Activated CD8-positive, alpha-beta memory T cell treated with anti-CD3 and anti-CD28 coated beads for 24 hours (primary cell): ENCODE measurements around the gene RFC2.
A peak's percentile ranks its signal among the peaks of the same experiment; 100 is the strongest.
"Not testable (repeated sequence)": the region's sequence is repeated elsewhere in the genome, so short reads cannot be mapped to it uniquely, and the experiment has no call there.

Source experiments
- DNase-seq: peaks from one replicate; pipeline ENCODE4 v3.0.0-alpha.2; 2020

The RFC2 gene

DNA sequence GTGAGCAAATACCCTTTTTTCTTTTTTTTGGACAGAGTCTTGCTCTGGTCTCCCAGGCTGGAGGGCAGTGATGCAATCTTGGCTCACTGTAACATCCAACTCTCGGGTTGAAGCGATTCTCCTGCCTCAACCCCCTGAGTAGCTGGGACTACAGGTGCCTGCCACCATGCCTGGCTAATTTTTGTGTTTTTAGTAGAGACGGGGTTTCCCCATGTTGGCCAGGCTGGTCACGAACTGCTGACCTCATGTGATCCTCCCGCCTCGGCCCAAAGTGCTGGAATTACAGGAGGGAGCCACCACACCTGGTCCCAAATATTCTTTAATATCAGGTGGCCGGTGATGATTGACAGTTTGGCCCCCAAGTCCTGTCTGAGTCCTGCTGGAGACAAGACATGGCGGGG, 37.8 kb downstream of the RFC2 start:
- no peak for DNase-seq

DNA sequence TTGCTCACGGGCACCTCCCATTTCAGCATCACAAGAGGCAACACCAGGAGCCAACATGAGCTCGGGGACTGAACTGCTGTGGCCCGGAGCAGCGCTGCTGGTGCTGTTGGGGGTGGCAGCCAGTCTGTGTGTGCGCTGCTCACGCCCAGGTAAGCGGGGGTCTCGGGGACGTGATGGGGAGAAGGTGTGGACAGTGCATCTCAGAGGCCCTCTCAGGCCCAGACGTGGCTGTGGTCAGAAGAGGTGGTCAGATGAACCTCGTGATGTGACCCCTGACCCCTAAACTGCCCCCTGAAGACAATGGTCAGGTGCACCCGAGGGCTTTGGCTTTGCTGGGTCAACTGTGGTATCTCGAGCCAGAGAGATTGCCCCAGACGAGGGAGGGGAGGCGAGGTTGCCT, 38.3 kb downstream of the RFC2 start:
- no peak for DNase-seq

DNA sequence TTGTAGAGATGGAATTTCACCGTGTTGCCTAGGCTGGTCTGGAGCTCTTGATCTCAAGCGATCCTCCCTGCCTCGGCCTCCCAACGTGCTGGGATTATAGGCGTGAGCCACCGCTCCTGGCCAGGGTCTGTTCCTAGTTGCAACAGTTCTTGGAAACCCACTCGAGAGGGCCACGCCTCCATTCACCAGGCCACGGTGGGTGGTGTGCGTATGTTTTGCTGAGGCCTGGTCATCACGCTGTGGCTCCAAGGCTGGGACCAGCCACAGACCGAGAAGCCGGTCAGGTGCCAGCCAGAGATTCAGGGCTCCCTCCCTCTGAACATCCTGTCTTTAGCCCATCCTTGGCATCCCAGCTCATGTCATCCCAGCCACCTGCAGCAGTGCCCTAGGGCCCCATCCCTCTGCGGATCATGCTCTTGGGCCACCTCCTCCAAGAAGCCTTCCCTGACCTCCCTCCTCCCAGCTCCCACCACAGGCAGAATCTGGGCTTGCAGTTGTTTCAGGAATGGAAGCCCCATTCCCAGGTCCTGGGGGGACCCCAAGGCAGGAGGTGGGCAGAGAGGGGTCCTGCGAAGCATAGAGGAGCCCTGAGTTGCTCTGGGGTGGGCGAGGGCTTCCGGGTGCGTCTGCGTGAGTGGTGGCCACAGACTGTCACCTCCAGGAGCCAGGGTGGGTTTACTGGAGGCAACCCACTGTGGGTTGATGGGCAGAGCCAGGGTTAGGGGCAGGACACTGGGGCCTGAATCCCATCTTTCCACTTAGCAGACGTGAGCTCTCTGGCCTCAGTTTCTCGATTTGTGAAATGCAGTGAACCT, 39.2 kb downstream of the RFC2 start:
- DNase-seq, result no peak

DNA sequence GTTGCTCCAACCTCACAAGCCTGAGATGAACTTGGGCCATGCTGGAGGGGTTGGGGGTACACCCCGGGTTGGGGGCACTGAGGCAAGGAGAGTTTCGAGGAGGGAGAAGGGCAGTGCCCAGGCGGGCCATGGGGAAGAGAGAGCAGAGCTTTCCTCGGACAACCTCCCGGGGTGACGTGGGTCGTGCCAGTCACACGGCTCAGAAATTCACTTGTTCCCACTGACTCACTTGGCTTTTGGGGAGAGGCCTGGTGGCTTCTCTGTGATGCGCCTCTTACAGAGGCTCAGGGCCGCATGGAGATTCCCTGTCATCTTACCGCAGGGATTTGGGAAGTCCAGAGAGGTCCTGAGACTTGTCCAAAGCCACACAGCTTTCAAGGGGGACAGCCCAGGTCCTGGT, 41.5 kb downstream of the RFC2 start:
- DNase-seq, result no peak

DNA sequence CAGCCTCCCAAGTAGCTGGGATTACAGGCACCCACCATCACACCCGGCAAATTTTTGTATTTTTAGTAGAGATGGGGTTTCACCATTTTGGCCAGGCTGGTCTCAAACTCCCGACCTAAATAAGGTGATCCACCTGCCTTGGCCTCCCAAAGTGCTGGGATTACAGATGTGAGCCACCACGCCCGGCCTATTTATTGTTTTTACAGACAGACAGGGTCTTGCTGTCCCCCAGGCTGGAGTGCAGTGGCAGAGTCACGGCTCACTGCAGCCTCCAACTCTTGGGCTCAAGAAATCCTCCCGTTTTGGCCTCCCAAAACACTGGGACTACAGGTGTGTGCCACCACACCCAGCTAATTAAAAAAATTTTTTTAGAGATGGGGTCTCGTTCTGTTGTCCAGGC, 46.0 kb downstream of the RFC2 start:
- not testable (repeated sequence) for DNase-seq

DNA sequence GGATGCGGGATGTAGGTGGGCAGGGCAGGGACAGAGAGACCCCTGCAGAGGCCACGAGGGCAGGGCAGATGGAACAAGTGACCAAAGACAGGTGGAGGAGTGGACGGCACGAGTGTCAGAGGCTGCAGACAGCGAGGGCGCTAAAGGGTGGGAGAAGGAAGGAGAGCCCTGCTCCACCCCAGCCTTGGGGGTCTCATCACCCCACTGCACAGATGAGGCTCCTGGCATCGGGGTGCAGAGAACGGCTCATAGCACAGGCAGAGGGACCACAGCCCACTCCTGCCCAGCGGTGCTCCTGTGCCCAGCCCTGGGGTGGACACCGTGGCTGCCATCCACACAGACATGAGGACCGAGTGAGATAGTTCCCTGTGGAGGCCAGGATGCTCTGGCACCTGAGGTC, 46.6 kb downstream of the RFC2 start:
- DNase-seq, result no peak

DNA sequence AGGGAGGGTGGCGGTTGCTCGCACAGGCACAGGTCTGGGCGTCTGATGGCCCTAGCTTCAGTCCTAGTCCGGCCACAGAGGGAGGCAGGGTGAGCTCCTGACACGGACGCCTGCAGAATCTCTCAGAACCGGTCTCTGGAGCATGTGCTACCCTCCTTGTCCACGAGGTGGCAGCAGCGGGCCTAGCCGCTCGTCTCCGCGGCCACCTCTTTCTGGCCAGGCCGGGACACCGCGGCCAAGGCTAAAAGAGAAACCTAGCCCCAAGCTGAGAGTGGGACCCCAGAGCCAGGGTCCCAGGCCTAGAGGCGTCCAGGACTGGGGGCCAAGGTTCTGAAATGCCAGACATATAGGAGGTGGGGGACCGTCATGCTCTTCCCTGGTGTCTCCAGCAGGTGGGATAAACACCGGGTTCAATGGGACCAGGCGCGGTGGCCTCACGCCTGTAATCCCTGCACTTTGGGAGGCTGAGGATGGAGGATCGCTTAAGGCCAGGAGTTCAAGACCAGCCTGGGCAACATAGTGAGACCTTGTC, 47.5 kb downstream of the RFC2 start:
- DNase-seq, result peak; percentile 95

DNA sequence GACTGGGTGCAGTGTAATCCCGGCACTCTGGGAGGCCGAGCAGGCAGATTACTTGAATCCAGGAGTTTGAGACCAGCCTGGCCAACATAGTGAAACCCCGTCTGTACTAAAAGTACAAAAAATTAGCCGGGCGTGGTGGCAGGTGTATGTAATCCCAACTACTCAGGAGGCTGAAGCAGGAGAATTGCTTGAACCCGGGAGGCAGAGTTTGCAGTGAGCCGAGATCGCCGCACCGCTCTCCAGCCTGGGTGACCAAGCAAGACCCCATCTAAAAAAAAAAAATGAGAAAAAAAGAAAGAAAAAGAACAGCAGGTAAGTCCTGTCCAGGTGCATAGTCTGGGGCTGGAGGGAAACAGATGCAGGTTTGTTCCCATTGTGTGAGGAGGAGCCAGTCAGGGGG, 48.1 kb downstream of the RFC2 start:
- not testable (repeated sequence) for DNase-seq

DNA sequence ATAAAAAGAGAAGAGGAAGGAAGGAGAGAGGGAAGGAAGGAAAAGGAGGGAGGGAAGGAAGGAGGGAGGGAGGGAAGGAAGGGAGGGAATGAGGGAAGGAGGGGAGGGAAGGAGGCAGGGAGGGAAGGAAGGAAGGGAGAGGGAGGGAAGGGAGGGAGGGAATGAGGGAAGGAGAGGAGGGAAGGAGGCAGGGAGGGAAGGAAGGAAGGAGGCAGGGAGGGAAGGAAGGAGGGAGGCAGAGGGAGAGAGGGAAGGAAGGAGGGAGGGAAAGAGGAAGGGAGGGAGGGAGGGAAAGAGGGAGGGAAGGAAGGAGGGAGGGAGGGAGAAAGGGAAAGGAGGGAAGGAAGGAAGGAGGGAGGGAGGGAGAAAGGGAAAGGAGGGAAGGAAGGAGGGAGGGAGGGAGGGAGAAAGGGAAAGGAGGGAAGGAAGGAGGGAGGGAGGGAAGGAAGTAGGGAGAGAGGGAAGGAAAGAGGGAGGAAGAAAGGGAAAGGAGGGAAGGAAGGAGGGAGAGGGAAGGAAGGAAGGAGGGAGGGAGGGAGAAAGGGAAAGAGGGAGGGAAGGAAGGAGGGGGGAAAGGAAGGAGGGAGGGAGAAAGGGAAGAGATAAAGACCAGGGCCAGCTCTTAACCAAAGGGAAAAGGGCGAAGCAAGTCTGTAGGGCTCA, 50.1 kb downstream of the RFC2 start:
- DNase-seq, result no peak

DNA sequence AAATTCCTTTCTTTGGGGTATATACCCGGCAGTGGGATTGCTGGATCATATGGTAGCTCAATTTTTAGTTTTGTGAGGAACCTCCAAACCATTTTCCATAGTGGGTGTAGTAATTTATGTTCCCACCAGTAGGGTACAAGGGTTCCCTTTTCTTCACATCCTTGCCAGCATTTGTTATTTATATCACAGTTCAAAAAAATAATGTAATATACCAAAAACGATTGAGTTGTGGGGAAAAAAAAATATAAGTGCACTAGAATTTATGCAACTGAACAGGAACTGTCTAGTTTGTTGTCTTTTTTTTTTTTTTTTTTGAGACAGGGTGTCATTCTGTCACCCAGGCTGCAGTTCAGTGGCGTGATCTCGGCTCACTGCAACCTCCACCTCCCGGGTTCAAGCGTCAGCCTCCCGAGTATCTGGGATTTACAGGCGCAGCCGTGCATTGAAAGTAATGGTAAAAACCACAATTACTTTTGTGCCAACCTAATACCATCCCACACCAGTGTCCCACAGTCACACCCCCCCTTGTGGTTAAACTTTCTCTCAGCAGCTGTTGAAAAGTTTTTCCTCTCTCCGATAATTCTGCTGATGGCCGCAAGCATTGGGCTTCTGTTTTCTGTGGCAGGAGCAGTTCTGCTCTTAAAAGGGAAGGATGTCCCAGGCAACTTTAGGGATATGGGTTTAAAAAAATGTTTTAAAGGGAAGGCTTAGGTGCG, 51.2 kb downstream of the RFC2 start:
- DNase-seq, result no peak

DNA sequence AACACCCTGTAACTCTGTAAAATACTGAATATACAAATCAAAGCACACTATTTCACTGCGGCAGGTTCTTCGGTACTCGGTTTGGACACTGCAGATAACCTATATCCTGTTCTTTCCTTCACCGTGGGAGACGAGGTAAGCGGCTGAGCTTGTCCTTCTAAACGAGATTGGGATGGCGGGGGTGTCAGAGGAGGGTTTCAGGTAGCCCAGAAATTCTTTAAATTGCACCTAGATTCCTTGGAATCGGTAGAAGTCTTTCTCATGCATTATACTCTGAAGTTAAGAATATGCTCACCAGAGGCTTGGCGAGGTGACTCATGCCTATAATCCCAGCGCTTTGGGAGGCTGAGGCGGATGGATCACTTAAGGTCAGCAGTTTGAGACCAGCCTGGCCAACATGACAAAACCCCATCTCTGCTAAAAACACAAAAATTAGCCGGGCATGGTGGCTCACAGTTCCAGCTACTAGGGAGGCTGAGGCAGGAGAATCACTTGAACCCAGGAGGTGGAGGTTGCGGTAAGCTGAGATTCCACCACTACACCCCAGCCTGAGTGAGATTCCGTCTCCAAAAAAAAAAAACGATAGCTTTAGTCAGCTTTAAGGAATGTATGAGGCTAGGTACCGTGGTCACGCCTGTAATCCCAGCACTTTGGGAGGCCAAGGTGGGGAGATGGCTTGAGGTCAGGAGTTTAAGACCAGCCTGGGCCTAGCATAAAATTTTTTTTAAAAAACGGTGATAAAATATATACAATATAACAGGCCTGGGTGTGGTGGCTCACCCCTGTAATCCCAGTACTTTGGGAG, 54.4 kb downstream of the RFC2 start:
- no peak for DNase-seq

DNA sequence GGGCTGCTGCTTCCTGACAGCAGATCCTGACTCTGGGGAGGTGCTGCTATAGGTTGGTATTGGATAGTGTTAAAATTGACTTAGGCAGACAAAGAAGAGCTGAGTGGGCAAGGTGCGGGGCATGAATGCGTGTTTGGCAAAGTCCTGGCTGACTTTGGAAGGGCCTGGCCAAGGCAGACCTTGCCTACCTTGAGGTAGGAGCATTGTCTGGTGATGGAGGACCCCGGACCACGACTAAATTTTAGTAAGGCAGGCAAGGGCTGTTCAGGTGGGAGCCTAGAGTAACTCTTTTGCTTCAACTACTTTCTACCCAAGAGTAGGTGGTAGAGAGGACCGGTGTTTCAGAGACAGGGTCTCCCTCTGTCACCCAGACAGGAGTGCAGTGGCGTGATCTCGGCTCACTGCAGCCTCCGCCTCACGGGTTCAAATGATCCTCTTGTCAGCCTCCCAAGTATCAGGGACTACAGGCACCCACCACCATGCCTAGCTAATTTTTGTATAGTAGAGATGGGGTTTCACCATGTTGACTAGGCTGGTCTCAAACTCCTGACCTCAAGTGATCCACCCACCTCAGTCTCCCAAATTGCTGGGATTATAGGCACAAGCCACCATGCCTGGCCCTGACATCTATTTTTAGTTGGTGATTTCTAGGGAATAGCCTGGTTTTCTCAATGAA, 56.6 kb downstream of the RFC2 start:
- no peak for DNase-seq

DNA sequence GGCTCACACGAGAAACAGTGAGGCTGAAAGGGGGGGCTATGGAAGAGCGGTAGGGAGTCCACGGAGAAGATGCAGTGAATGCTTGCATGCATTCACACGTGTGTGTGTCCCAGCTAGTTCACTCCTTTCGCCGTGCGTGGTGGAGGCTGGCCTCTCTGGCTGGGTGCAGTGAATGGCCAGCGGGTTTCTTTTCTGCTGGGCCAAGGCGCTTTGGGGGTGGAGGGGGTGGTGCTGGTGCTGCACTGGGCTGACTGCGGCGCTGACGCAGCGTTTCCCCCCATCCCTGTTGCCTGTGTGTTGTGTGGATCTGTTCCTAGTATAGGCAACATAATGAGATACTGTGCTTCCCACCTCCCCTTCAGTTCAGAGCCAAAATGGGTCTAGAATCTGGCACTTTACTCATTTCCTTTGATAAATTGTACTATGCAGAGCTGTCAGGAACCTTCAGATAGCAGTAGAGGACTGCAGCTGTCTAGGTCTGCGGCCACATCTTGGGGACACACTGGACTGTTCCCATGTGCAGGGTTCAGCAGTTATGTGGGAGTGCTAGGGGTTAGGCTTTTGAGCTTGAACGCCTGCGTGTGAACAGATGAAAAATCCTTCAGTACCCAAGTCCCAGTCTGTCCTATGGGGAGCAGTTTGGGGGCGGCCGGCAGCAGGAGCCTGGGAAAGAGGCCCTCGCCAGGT, 58.1 kb downstream of the RFC2 start:
- not testable (repeated sequence) for DNase-seq

DNA sequence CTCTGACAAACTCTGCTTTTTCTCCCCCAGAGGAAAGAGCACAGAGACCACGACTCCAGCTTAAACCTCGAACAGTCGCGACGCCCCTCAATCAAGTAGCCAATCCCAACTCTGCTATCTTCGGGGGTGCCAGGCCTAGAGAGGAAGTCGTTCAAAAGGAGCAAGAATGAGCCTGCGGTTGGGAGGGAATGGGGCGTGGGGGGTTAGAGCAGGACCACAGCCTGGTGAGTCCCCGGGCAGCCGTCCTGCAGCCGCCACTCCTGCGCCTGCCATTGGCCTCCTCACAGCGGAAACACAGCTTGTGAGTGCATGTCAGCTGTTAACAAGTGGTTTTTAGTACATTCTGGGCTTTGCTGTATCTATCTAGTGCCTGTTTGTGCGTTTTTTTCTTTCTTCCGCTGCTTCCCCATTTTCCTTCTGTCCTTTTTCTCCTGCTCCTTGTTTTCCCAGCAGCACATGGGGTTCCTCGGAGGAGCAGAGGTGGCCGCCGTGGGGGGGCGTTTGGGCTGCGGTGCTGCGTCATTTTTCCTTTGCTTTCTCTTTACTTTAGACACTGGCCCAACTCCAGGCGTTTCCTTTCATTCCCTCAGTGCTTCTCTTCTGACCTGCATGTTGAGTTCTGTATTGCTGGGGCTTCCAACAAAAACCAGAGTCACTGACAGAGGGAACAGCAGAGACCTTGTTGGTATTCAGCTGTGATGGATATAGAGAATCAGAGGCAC, 58.9 kb downstream of the RFC2 start:
- DNase-seq, result not testable (repeated sequence)

DNA sequence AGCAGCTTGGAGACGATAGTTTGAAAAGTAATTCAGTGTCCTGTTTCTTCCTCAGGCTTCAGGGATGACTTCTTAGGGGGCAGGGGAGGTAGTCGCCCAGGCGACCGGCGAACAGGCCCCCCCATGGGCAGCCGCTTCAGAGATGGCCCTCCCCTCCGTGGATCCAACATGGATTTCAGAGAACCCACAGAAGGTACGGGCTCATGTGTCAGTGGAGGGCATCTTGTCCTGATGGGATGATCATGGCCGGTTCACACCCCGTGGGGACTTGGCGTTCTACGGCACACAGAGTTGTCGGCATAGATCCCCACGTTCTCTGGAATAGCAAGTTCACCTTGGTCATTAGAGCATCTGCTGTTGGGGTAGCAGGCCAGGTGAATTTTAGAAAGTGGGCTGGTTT, 59.5 kb downstream of the RFC2 start:
- DNase-seq, result no peak

DNA sequence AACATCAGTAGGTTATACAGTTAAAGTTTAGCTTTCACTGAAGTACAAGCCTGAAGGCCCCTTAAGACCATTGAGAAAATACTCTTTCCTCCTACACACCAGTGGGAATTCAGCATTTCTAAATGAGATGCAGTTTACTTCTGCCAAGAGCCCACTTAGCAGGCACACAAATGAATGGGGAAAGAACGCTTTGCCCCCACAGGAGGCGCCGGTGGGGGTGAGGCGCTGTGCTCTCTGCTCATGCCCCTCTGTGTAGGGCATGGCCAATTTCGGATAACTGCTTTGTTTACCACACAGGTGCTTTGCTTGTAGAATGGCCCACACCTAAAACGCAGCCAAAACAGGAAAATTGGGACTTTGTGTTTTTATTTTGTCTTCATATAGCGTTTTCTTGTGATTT, 60.3 kb downstream of the RFC2 start:
- DNase-seq, result no peak

DNA sequence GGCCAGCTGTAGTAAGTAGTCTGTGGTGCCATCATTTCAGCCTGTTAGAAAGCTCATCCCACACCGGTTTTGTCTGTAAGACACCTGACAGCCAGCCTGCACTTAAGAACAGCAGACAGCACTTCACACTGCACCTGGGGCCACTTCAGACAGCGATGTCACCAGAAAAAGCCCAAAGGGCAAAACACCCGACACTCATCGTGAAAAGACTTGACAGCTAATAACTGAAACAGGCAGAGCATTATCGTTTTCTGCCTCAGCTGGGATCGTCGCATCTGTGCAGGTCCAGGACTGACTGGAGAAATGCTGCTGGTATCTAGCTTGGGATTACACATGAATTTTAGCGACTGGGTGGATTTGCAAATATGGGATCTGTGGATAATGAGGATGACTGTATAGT, 61.1 kb downstream of the RFC2 start:
- no peak for DNase-seq

DNA sequence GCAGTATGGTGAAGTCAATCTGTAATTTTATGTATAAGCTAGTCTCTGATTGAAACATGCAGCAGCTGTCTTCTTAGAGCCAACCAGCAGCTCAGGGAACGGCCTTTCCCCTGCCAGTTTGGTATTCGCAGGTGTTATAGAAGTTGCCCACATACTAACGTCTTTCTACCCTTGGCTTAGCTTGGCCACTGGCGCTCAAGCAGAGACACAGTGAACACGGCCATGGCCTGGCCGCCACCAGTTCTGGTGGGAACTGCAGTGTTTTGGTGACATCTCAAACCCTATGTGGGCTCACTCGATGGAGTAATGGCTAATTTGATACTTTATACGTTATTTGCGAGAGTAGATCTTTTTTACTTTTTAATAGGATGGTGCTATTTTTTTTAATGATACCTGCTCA, 63.0 kb downstream of the RFC2 start:
- no peak for DNase-seq

DNA sequence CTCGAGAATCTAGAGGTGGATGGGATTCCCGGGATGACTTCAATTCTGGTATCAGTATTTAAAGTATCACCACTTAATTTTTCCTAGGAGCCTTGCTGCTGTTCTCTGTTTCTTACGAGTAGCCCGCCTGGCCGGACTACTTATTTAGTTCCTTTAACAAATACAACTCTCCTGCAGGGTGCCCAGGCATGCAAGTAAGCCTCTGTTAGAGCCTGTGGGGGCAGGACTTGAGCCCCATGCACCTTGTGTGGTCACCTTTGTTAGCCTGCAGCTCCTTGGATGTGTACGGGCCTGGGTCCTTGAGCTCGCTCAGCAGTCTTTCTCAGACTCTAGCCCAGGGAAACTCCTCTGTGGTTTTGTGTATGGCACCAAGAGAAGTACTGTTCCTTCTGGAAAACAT, 63.9 kb downstream of the RFC2 start:
- no peak for DNase-seq

DNA sequence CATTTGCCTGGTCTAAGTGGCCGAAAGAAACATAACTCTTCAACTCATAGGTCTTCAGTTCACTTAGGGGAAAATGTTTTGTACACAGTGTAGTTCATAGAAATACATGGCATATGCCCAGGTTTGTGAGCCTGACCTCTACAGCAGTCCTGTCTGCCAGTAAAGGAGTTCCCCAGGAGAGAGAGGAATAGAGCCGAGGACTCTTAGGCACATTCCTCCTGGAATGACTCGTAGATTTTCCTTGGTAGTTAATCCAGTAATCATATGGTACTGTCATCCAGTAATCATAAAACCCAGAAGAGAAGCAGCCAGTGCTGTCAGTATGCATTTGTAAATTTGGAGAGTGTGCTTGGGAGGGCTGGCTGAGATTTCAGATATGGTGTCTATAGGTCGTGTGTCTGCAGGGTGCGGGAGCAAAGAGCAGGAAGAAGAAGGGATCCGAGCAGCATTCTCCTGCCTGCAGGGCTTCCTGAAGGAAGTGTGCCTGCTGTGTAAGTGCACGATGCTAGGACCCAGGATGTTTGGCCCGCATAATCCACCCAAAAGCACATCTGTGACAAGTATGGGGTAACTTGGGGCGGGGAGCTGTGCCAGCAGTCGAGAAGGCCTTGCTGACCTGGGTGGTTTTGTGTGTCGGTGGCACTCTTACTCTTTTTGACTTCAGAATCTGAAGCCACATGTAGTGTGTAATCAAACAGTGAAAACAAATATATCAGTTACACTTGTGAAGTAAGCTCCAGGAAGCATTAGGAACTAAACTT, 66.1 kb downstream of the RFC2 start:
- DNase-seq, result no peak
